ENCODE measurements around the gene ZNF91.
"Not testable (repeated sequence)": the region's sequence is repeated elsewhere in the genome, so short reads cannot be mapped to it uniquely, and the experiment has no call there.

The ZNF91 gene

DNA sequence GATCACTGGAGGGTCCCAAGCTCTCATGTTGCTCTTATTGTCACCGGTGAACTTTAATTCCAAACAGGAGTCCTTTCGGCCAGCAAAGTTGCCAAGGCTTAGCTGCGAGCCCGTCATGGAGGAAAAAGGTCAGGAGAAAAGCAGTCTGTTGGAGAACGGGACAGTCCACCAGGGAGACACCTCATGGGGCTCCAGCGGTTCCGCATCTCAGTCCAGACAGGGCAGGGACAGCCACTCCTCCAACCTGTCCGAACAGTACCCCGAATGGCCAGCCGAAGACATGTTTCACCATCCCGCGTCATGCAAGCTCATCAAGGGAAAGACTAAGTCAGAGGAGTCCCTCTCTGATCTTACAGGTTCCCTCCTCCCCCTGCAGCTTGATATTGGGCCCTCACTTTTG, 10.4 kb downstream of the ZNF91 start:
- DNase-seq (ENCODE audit: extremely low read depth, low read depth): no peak
- TF ChIP-seq, protein P1, sequence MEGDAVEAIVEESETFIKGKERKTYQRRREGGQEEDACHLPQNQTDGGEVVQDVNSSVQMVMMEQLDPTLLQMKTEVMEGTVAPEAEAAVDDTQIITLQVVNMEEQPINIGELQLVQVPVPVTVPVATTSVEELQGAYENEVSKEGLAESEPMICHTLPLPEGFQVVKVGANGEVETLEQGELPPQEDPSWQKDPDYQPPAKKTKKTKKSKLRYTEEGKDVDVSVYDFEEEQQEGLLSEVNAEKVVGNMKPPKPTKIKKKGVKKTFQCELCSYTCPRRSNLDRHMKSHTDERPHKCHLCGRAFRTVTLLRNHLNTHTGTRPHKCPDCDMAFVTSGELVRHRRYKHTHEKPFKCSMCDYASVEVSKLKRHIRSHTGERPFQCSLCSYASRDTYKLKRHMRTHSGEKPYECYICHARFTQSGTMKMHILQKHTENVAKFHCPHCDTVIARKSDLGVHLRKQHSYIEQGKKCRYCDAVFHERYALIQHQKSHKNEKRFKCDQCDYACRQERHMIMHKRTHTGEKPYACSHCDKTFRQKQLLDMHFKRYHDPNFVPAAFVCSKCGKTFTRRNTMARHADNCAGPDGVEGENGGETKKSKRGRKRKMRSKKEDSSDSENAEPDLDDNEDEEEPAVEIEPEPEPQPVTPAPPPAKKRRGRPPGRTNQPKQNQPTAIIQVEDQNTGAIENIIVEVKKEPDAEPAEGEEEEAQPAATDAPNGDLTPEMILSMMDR (IDR thresholded peaks at IDR 0.05; ENCODE audit: low read depth, low read length, missing control alignments): no peak
- no peak overlapping the region for H3K4me3 ChIP-seq (replicated peaks; ENCODE audit: low read depth, low read length)

DNA sequence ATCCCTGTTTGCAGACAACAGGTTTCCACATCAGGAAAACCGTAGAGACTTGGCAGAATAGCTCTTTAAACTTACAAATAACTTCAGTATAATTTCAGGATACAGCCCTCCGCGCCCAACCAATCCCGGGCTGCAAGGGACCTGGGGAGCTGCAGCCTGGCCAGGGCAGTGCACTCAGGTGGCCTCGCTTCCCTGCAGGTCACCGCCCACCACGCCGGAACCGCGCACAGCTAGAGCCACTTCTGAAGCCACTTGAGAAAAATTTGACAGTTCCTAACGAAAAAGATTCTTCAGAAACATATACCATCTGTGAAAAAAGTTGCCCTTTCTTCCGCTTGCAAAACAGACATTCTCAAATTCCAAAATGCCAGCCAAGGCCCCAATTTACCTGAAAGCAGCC, 11.1 kb downstream of the ZNF91 start:
- DNase-seq (ENCODE audit: extremely low read depth, low read depth): no peak
- no peak overlapping the region for H3K4me3 ChIP-seq (replicated peaks; ENCODE audit: low read depth, low read length)
- TF ChIP-seq, protein P1 (IDR thresholded peaks at IDR 0.05; ENCODE audit: low read depth, low read length, missing control alignments): no peak

GRCh38 chr19:23382955-23383354, 12.3 kb downstream of the ZNF91 start:
- DNase-seq (ENCODE audit: extremely low read depth, low read depth): no peak
- TF ChIP-seq, protein P1 (IDR thresholded peaks at IDR 0.05; ENCODE audit: low read depth, low read length, missing control alignments): no peak
- no peak overlapping the region for H3K4me3 ChIP-seq (replicated peaks; ENCODE audit: low read depth, low read length)

- no peak overlapping the region for H3K4me3 ChIP-seq (replicated peaks; ENCODE audit: low read depth, low read length)
- DNase-seq (ENCODE audit: extremely low read depth, low read depth): no peak
- TF ChIP-seq, protein P1 (IDR thresholded peaks at IDR 0.05; ENCODE audit: low read depth, low read length, missing control alignments): no peak
Observed at GRCh38 chr19:23381114-23381513, 14.2 kb downstream of the ZNF91 start.

- H3K4me3 ChIP-seq (replicated peaks; ENCODE audit: low read depth, low read length): not testable (repeated sequence)
Observed at GRCh38 chr19:23379671-23380070, 15.6 kb downstream of the ZNF91 start.

DNA sequence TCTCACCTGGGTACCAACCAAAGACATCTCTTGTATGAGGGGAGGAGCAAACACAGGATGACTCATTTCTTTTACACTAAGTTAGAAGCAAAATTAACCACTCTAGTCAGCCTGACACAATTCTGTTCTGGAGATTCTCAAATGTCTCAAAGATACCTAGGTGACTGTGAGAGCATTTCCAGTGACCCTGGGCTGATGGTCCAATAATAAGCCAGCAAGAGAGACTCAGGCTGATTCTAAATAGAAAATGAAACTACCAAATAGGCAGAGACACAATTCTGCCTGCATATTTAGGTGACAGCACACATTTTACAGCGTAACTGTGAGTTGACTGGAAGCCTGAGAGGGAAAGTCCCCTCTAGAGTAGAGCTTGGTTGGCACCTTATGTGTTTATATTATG, 16.3 kb downstream of the ZNF91 start:
- TF ChIP-seq, protein P1 (IDR thresholded peaks at IDR 0.05; ENCODE audit: low read depth, low read length, missing control alignments): no peak
- H3K4me3 ChIP-seq (replicated peaks; ENCODE audit: low read depth, low read length): no peak overlapping the region

More at GRCh38 chr19:23379671-23380070, 15.6 kb downstream of the ZNF91 start:
- not testable (repeated sequence) for DNase-seq (ENCODE audit: extremely low read depth, low read depth)

DNA sequence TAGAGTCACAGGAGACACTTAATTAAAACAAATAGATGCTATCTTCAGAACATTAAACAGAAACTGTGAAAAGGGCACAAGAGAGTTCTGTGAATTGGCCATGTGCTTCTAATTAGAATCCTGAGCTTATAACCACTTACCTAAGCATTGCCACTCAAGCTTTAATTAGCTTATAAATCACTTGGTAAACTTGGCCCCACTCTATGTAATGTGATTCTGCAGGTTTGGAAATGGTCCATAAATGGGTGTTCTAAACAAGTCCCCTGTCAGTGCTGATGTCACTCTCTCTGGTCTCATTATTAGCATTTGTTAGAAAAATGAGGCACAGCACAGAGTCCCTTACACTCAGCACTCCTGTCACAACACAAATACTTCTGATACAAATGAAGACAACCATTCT, 18.0 kb downstream of the ZNF91 start:
- TF ChIP-seq, protein P1 (IDR thresholded peaks at IDR 0.05; ENCODE audit: low read depth, low read length, missing control alignments): no peak
- no peak for DNase-seq (ENCODE audit: extremely low read depth, low read depth)
- H3K4me3 ChIP-seq (replicated peaks; ENCODE audit: low read depth, low read length): no peak overlapping the region

More for the DNA sequence above, 16.3 kb downstream of the ZNF91 start:
- DNase-seq (ENCODE audit: extremely low read depth, low read depth): no peak
